B cell (primary cell): ENCODE results near the gene EYA3. TPM values are rescaled to one million over a fixed set of nuclear protein-coding genes. Genes with fewer than 3 reads are reported as not detected.

Experiments used
- ATAC-seq: fragments of 200-7000 bp; cut with Tn5 transposase; one replicate; pipeline ENCODE4 v1.10.0; 2021; ENCODE audit warnings: low read depth, mild to moderate bottlenecking, moderate number of reproducible peaks, moderate library complexity
- CTCF ChIA-PET: fragments of 350-600 bp; sonication (Branson Sonifier 250); formaldehyde crosslinking; loops from one replicate; lab custom pipeline; 2021; ENCODE audit warnings: antibody characterized with exemption, inconsistent platforms; lab: Charles Lee
- POLR2A ChIA-PET: fragments of 350-600 bp; sonication (Branson Sonifier 250); formaldehyde crosslinking; loops from one replicate; lab custom pipeline; 2021; ENCODE audit warnings: antibody characterized with exemption; lab: Charles Lee
- DNase-seq: peaks from one replicate; pipeline ENCODE4 v3.0.0; 2013
- H2AFZ ChIP-seq: 2 replicates; pipeline ENCODE4 v1.6.1; 2012; ENCODE audit warnings: mild to moderate bottlenecking, low read depth, low read length; ENCODE audit not compliant: insufficient read depth, poor library complexity, severe bottlenecking
- H3K27ac ChIP-seq, 2 donors: 1 replicate in 1 of 2; 2 replicates in 1 of 2; pipeline ENCODE4 v1.5.1; 2012 to 2013; ENCODE audit warnings: low read length in 2 of 2, mild to moderate bottlenecking in 2 of 2, moderate library complexity in 1 of 2
- H3K27me3 ChIP-seq, 4 experiments: fragments of 200-600 bp in 1 of 4; sonication (generic) in 1 of 4; replicated peaks in 1 of 4; 1 replicate in 2 of 4; 2 replicates in 2 of 4; pipeline versions ENCODE4 v1.6.1 to v1.7.0; 2013 to 2016; ENCODE audit warnings: low read length in 3 of 4, mild to moderate bottlenecking in 2 of 4, mixed read lengths in 1 of 4, moderate library complexity in 1 of 4; ENCODE audit not compliant: insufficient read depth in 4 of 4, control insufficient read depth in 3 of 4; ENCODE audit errors: control extremely low read depth in 1 of 4
- H3K36me3 ChIP-seq, 2 experiments: replicated peaks in 1 of 2; 1 replicate in 1 of 2; 2 replicates in 1 of 2; pipeline versions ENCODE4 v1.6.1 to v1.7.1; 2013; ENCODE audit warnings: low read length in 1 of 2; ENCODE audit not compliant: insufficient read depth in 2 of 2, control insufficient read depth in 1 of 2; ENCODE audit errors: control extremely low read depth in 1 of 2, extremely low read depth in 1 of 2
- H3K4me1 ChIP-seq, 2 donors: fragments of 200-600 bp in 1 of 2; sonication (generic) in 1 of 2; 1 replicate in 1 of 2; 2 replicates in 1 of 2; pipeline versions ENCODE4 v1.5.1 to v1.6.1; 2013 to 2017; ENCODE audit warnings: low read length in 2 of 2; ENCODE audit not compliant: control insufficient read depth in 2 of 2, insufficient read depth in 2 of 2
- H3K4me2 ChIP-seq: replicated peaks from 2 replicates; pipeline ENCODE3; 2012; ENCODE audit warnings: mild to moderate bottlenecking, low read depth, low read length; ENCODE audit not compliant: poor library complexity, severe bottlenecking
- H3K4me3 ChIP-seq, 5 experiments: fragments of 200-600 bp in 1 of 5; sonication (generic) in 1 of 5; 1 replicate in 3 of 5; 2 replicates in 2 of 5; pipeline versions ENCODE4 v1.5.1 to v1.7.0; 2011 to 2016; ENCODE audit warnings: low read length in 4 of 5, mild to moderate bottlenecking in 4 of 5, low read depth in 2 of 5, control low read depth in 1 of 5, moderate library complexity in 1 of 5; ENCODE audit not compliant: insufficient read depth in 1 of 5; ENCODE audit errors: control extremely low read depth in 1 of 5, extremely low read depth in 1 of 5
- H3K79me2 ChIP-seq: fragments of 200-600 bp; sonication (generic); one replicate; pipeline ENCODE4 v1.6.0; 2016; ENCODE audit warnings: low read length; ENCODE audit not compliant: control insufficient read depth, insufficient read depth
- H3K9ac ChIP-seq: fragments of 200-600 bp; sonication (generic); 2 replicates; pipeline ENCODE4 v1.6.1; 2017; ENCODE audit warnings: mild to moderate bottlenecking, low read length, moderate library complexity
- H3K9me3 ChIP-seq, 3 donors: one replicate each; pipeline versions ENCODE4 v1.6.1 to v1.7.1; 2013; ENCODE audit warnings: low read length in 2 of 3; ENCODE audit not compliant: control insufficient read depth in 2 of 3, insufficient read depth in 1 of 3; ENCODE audit errors: control extremely low read depth in 1 of 3
- H4K20me1 ChIP-seq: 2 replicates; pipeline ENCODE4 v1.6.0; 2012; ENCODE audit warnings: mild to moderate bottlenecking, low read length; ENCODE audit not compliant: insufficient read depth, control insufficient read depth, poor library complexity, severe bottlenecking
- H3K27ac Mint-ChIP-seq: one replicate; pipeline ENCODE4 v1.8.0; 2021; ENCODE audit warnings: mixed read lengths
- H3K27me3 Mint-ChIP-seq: one replicate; pipeline ENCODE4 v1.8.0; 2021; ENCODE audit warnings: mixed read lengths
- H3K4me1 Mint-ChIP-seq: one replicate; pipeline ENCODE4 v1.8.0; 2021; ENCODE audit warnings: mixed read lengths
- H3K4me3 Mint-ChIP-seq: one replicate; pipeline ENCODE4 v1.8.0; 2021; ENCODE audit warnings: mixed read lengths
- H3K9me3 Mint-ChIP-seq: one replicate; pipeline ENCODE4 v1.8.0; 2022; ENCODE audit warnings: mixed read lengths; ENCODE audit not compliant: insufficient read depth
- EZH2 ChIP-seq: IDR thresholded peaks from 2 replicates; pipeline ENCODE4 v1.6.1; 2012; ENCODE audit warnings: borderline replicate concordance, low read depth, mild to moderate bottlenecking, moderate library complexity, low read length; ENCODE audit not compliant: insufficient read depth, poor library complexity, severe bottlenecking
- WGBS: methylation state at CpG from one replicate; pipeline ENCODE4 v1.1.5; 2013; ENCODE audit warnings: missing lambda C conversion rate; ENCODE audit not compliant: insufficient coverage; 5-methylcytosine and 5-hydroxymethylcytosine counted together
- intact Hi-C: fragments of 100-400 bp; cut with micrococcal nuclease; formaldehyde crosslinking; loops from one replicate; pipeline ENCODE4 v1.10.0; 2022
- polyA plus RNA-seq: library from polyadenylated mRNA; depleted of rRNA; stranded (reverse); fragments of >200 nt; gene quantifications from 2 replicates; pipeline ENCODE4 v1.2.3, GENCODE V29; 2012
- total RNA-seq, 2 donors: library from RNA; stranded (reverse); fragments of 120-200 nt in 1 of 2; gene quantifications; 1 replicate in 1 of 2; 2 replicates in 1 of 2; pipeline versions ENCODE4 v1.2.3 to v1.2.4, GENCODE V29; 2013 to 2022
- TF ChIP-seq, protein P1 (sequence below): fragments of 200-600 bp; IDR thresholded peaks from one replicate; pipeline ENCODE4 v1.8.0; 2022; ENCODE audit warnings: antibody characterized with exemption, mild to moderate bottlenecking

EYA3 gene
- total and polyA plus RNA-seq, 2 donors (not counting 1 experiment from before 2014, with no cell fraction given), result 14.1 to 31.3 TPM

DNA sequence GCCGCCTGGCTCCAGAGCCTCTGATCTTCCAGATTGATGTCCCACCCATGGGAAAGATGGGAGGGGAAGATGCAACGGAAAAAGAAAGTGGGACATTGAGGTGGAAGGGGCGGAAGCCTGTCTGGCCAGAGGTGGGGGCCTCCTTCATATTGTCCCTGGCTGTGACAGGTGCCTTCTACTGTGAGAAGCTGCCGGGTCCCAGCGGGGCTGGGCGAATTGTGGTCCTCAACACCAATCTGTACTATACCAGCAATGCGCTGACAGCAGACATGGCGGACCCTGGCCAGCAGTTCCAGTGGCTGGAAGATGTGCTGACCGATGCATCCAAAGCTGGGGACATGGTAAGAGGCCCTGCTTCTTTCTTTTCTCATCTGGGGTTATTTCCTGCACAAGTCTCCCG is 134.2 kb downstream of the EYA3 start:
- Histone ChIP-seq H3K4me2 (no peak overlapping the region), H4K20me1 (no peaks in the 10 kb centered on the region), H3K9ac (no peak overlapping the region), H3K27me3 (peaks cover 0 to 3% (median 0%) of the 10 kb centered on the region in 4 experiments), H3K36me3 (no peaks in the 10 kb centered on the region), H3K27ac (no peak overlapping the region), H2AFZ (no peak overlapping the region), H3K4me3 (no peak overlapping the region), H3K79me2 (peaks cover 13% of the 10 kb centered on the region), H3K9me3 (no peaks in the 10 kb centered on the region), H3K4me1 (peaks cover 1 to 6% of the 10 kb centered on the region in 2 donors)
- ChIA-PET CTCF (no interaction called here), POLR2A (interaction anchor here (0.6 kb wide), 1 partner anchor 219 kb away, joined by 5 read pairs; no protein-coding TSS in a partner anchor)
- no peak for ATAC-seq
- no peak for DNase-seq
- Mint-ChIP-seq H3K27ac (no peak overlapping the region), H3K9me3 (no peaks in the 10 kb centered on the region), H3K4me1 (no peaks in the 10 kb centered on the region), H3K27me3 (no peaks in the 10 kb centered on the region), H3K4me3 (no peak overlapping the region)
- intact Hi-C loops, result no loop called here
- 100% methylated on average over 5 of the region's 10 CpGs for WGBS
- TF ChIP-seq, protein P1, sequence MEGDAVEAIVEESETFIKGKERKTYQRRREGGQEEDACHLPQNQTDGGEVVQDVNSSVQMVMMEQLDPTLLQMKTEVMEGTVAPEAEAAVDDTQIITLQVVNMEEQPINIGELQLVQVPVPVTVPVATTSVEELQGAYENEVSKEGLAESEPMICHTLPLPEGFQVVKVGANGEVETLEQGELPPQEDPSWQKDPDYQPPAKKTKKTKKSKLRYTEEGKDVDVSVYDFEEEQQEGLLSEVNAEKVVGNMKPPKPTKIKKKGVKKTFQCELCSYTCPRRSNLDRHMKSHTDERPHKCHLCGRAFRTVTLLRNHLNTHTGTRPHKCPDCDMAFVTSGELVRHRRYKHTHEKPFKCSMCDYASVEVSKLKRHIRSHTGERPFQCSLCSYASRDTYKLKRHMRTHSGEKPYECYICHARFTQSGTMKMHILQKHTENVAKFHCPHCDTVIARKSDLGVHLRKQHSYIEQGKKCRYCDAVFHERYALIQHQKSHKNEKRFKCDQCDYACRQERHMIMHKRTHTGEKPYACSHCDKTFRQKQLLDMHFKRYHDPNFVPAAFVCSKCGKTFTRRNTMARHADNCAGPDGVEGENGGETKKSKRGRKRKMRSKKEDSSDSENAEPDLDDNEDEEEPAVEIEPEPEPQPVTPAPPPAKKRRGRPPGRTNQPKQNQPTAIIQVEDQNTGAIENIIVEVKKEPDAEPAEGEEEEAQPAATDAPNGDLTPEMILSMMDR, result no peak
- no peak for TF ChIP-seq EZH2

DNA sequence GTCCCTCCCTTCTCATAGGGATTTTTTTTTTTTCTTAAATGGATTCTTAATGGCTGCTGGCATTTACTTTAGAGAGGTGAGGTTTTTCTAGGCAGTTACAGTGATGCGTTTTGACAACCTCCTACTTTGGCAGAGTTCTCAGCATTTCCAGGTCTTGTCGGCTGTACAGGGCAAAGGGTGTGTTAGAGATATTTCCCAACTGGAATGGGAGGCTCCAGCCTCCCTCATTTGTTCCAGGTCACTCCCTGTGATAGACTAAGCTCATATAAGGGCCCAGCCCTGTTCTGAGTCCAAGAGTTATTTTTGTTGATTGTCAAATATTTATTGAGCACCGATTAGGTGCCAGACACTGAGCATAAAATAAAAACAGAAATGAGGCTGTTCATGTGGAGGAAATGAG is 136.3 kb downstream of the EYA3 start:
- H3K4me3 ChIP-seq, result no peak overlapping the region
- CTCF ChIA-PET, result interaction anchor here (0.7 to 1.8 kb wide), 6 partner anchors 12 to 300 kb away, joined by 3 to 5 read pairs (median 4); no protein-coding TSS in a partner anchor
- H4K20me1 ChIP-seq, result no peaks in the 10 kb centered on the region
- H3K27ac ChIP-seq, result no peak overlapping the region
- H3K4me2 ChIP-seq, result no peak overlapping the region
- Mint-ChIP-seq H3K27ac (no peak overlapping the region), H3K27me3 (no peaks in the 10 kb centered on the region), H3K9me3 (no peaks in the 10 kb centered on the region), H3K4me3 (no peak overlapping the region), H3K4me1 (no peaks in the 10 kb centered on the region)
- POLR2A ChIA-PET, result no interaction called here
- peaks cover 0 to 3% (median 0%) of the 10 kb centered on the region in 4 experiments for H3K27me3 ChIP-seq
- no peaks in the 10 kb centered on the region for H3K4me1 ChIP-seq
- H3K9me3 ChIP-seq, result no peaks in the 10 kb centered on the region
- no peak for ATAC-seq
- no peak for DNase-seq
- no peak overlapping the region for H2AFZ ChIP-seq
- intact Hi-C loops, result no loop called here
- H3K79me2 ChIP-seq, result no peaks in the 10 kb centered on the region
- 86% methylated on average over 2 of the region's 3 CpGs for WGBS
- no peak overlapping the region for H3K9ac ChIP-seq
- no peaks in the 10 kb centered on the region for H3K36me3 ChIP-seq
- TF ChIP-seq, protein P1, result no peak
